ENCODE data around the gene SCN5A. TPM values are rescaled to one million over a fixed set of nuclear protein-coding genes. Genes with fewer than 3 reads are reported as not detected.

The SCN5A gene
- total and polyA plus RNA-seq, 2 of the 8 experiments (the other 6 are each of a cell fraction or from before 2014, with no cell fraction given): 4.8 to 11.4 TPM

DNA sequence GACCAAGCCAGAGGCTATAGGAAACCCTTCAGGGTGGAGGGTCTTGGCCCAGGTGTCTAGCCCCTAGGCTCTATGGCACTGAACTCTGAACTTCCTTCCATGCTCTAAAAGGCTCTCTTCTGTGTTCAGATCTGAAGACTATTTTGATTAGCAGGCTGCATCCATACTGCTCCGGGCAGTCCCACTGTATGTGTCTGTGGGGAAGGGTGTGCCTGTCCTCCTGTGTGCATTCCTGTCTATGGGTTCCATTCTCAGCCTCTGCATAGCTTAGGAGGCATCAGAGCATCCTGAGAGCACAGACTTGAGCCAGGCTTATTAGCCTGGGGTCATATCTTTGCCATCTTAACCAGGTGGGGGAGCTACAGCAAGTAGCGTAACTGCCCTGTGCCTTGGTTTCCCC lies 115.3 kb downstream of the SCN5A start:
- peaks cover 4 to 11% of the 10 kb centered on the region in 2 experiments; a peak in 3 of 4 replicates for H3K9me3 ChIP-seq (ENCODE audit: insufficient read depth in 2 of 2, low read depth in 1 of 2, low read length in 1 of 2)
- DNase-seq (ENCODE audit: low read depth in 1 of 2, low spot score in 2 of 2) (peak in 1 of 2 experiments; percentile 27), FAIRE-seq (no peak)
- H2BK12ac ChIP-seq (ENCODE audit: low read depth, low read length): no peak overlapping the region
- H3K4ac ChIP-seq (replicated peaks; ENCODE audit: insufficient read length, low read depth, low read length): no peak overlapping the region
- H3K18ac ChIP-seq (ENCODE audit: extremely low read depth, low read length): no peak overlapping the region
- H2AK5ac ChIP-seq (ENCODE audit: low read depth, low read length): no peak overlapping the region
- H3K14ac ChIP-seq (ENCODE audit: insufficient read length): no peak overlapping the region
- H2BK20ac ChIP-seq (ENCODE audit: low read length): no peak overlapping the region
- H4K91ac ChIP-seq (replicated peaks; ENCODE audit: insufficient read length, low read length): no peak overlapping the region
- POLR2A ChIA-PET (ENCODE audit: partially characterized antibody): interaction anchor here (1.4 to 1.5 kb wide), 2 partner anchors 9 to 10 kb away, joined by 3 read pairs; no protein-coding TSS in a partner anchor
- no peaks in the 10 kb centered on the region for H3K79me1 ChIP-seq (ENCODE audit: low read depth, low read length)
- H2BK15ac ChIP-seq (ENCODE audit: low read length): no peak overlapping the region
- 90% methylated on average over 2 of the region's 2 CpGs; no CpG with 5 or more reads in 1 of the 2 experiments for WGBS, 2 experiments (ENCODE audit: extremely low coverage in 1 of 2, insufficient coverage in 1 of 2, insufficient read length in 1 of 2, insufficient replicate concordance in 2 of 2, low coverage in 1 of 2, low lambda C conversion rate in 2 of 2, missing lambda C conversion rate in 1 of 2)
- H3K9ac ChIP-seq (replicated peaks in 1 of 4; ENCODE audit: extremely low read depth in 1 of 4, low read depth in 3 of 4, low read length in 3 of 4): no peak overlapping the region
- no peak overlapping the region for H3K4me3 ChIP-seq (ENCODE audit: extremely low read depth in 1 of 4, insufficient read depth in 2 of 4, low read depth in 3 of 4, low read length in 4 of 4)
- H3K56ac ChIP-seq (replicated peaks; ENCODE audit: insufficient read length, low read depth, low read length): no peak overlapping the region
- no peak overlapping the region for H4K8ac ChIP-seq (ENCODE audit: extremely low read depth, insufficient read depth, low read length)
- H3K36me3 ChIP-seq (ENCODE audit: control insufficient read depth in 2 of 4, insufficient read depth in 4 of 4, low read length in 3 of 4): no peaks in the 10 kb centered on the region
- H3K4me1 ChIP-seq (replicated peaks in 1 of 4; ENCODE audit: control insufficient read depth in 3 of 4, insufficient read depth in 4 of 4, low read length in 3 of 4): peaks cover 0 to 15% (median 8%) of the 10 kb centered on the region in 4 experiments; a peak in 6 of 7 replicates
- H3K27me3 ChIP-seq (replicated peaks in 1 of 4; ENCODE audit: control insufficient read depth in 3 of 4, extremely low read depth in 1 of 4, insufficient read depth in 3 of 4, low read length in 3 of 4): no peaks in the 10 kb centered on the region
- no peak overlapping the region for H2BK5ac ChIP-seq (ENCODE audit: low read depth, low read length)
- no peak overlapping the region for H2AFZ ChIP-seq (ENCODE audit: low read length)
- no peak overlapping the region for H2BK120ac ChIP-seq (replicated peaks; ENCODE audit: low read depth, low read length)
- no peaks in the 10 kb centered on the region for H3K23me2 ChIP-seq (ENCODE audit: low read depth, low read length)
- CTCF ChIA-PET (ENCODE audit: partially characterized antibody): interaction anchor here (0.6 to 1.5 kb wide), 10 partner anchors 10 to 128 kb away, joined by 3 to 5 read pairs (median 4); no protein-coding TSS in a partner anchor
- no peaks in the 10 kb centered on the region for H4K20me1 ChIP-seq (replicated peaks in 1 of 2; ENCODE audit: control insufficient read depth in 1 of 2, insufficient read depth in 2 of 2, low read length in 2 of 2)
- no peak overlapping the region for H3K27ac ChIP-seq (ENCODE audit: low read depth, low read length)
- H3K23ac ChIP-seq (ENCODE audit: insufficient read length): no peak overlapping the region
- no peak overlapping the region for H3K4me2 ChIP-seq (ENCODE audit: insufficient read depth in 1 of 2, low read depth in 2 of 2, low read length in 2 of 2)
- H4K5ac ChIP-seq (ENCODE audit: insufficient read length, low read depth, low read length): no peak overlapping the region
- TF ChIP-seq KDM4A (IDR thresholded peaks at IDR 0.05; ENCODE audit: low read depth, low read length, severe bottlenecking) (no peak), SIRT6 (IDR thresholded peaks at IDR 0.05; ENCODE audit: low read length) (no peak), FOSL1 (IDR thresholded peaks at IDR 0.05; ENCODE audit: insufficient read depth, low read depth, low read length) (no peak), BRCA1 (IDR thresholded peaks at IDR 0.05; ENCODE audit: low read depth, low read length) (no peak), POLR2AphosphoS5 (IDR thresholded peaks at IDR 0.05; ENCODE audit: low read depth, low read length) (no peak), GABPA (IDR thresholded peaks at IDR 0.05; ENCODE audit: borderline replicate concordance, insufficient read depth, low read length) (no peak), YY1 (IDR thresholded peaks at IDR 0.05; ENCODE audit: low read depth, low read length) (no peak), EZH2 (IDR thresholded peaks at IDR 0.05; ENCODE audit: low read depth, low read length, severe bottlenecking) (no peak), HDAC6 (IDR thresholded peaks at IDR 0.05; ENCODE audit: low read depth, low read length) (no peak), CBX5 (IDR thresholded peaks at IDR 0.05; ENCODE audit: low read depth, low read length) (no peak)
- TF ChIP-seq, protein P1, sequence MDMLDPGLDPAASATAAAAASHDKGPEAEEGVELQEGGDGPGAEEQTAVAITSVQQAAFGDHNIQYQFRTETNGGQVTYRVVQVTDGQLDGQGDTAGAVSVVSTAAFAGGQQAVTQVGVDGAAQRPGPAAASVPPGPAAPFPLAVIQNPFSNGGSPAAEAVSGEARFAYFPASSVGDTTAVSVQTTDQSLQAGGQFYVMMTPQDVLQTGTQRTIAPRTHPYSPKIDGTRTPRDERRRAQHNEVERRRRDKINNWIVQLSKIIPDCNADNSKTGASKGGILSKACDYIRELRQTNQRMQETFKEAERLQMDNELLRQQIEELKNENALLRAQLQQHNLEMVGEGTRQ (IDR thresholded peaks at IDR 0.05; ENCODE audit: low read length): no peak
- H3K79me2 ChIP-seq (ENCODE audit: control insufficient read depth in 1 of 2, insufficient read depth in 2 of 2, low read length in 2 of 2): no peaks in the 10 kb centered on the region
